Uterus (tissue), 4 donors: ENCODE results near the gene FAM151B. TPM values are rescaled to one million over a fixed set of nuclear protein-coding genes. Genes with fewer than 3 reads are reported as not detected.

ENCODE experiments used
- DNase-seq, 2 donors: peaks; one replicate each; pipeline ENCODE4 v3.0.0-alpha.2; 2019 to 2020
- H3K27ac ChIP-seq, 2 donors: fragments of 200-600 bp; sonication (generic); 1 replicate in 1 of 2; 2 replicates in 1 of 2; pipeline ENCODE4 v1.5.1; 2016 to 2018
- H3K27me3 ChIP-seq, 2 donors: fragments of 200-600 bp; sonication (generic); one replicate each; pipeline ENCODE4 v1.5.1; 2018 to 2019; ENCODE audit warnings: control low read depth in 1 of 2
- H3K36me3 ChIP-seq, 2 donors: fragments of 200-600 bp; sonication (generic); one replicate each; pipeline ENCODE4 v1.5.1; 2019; ENCODE audit warnings: control low read depth in 1 of 2
- H3K4me1 ChIP-seq, 2 donors: fragments of 200-600 bp; sonication (generic); one replicate each; pipeline ENCODE4 v1.5.1; 2018 to 2019; ENCODE audit warnings: control low read depth in 1 of 2
- H3K4me3 ChIP-seq, 2 donors: fragments of 200-600 bp; sonication (generic); 1 replicate in 1 of 2; 2 replicates in 1 of 2; pipeline ENCODE4 v1.5.1; 2018 to 2019; ENCODE audit warnings: mild to moderate bottlenecking in 1 of 2
- H3K9me3 ChIP-seq, 2 donors: fragments of 200-600 bp; sonication (generic); one replicate each; pipeline ENCODE4 v1.5.1; 2019; ENCODE audit warnings: control low read depth in 1 of 2
- POLR2A ChIP-seq, 2 donors: fragments of 450-650 bp; IDR thresholded peaks; one replicate each; pipeline ENCODE4 v1.6.1; 2016; ENCODE audit warnings: antibody characterized with exemption in 2 of 2, mild to moderate bottlenecking in 1 of 2, moderate library complexity in 1 of 2
- intact Hi-C: fragments of 100-400 bp; cut with DNase I; formaldehyde crosslinking; loops from one replicate; pipeline ENCODE4 v1.15.1; 2023; ENCODE audit warnings: low total_unique reads
- total RNA-seq, 4 donors: library from RNA; depleted of rRNA in 3 of 4; stranded (reverse); fragments of >200 nt in 3 of 4; gene quantifications; one replicate each; pipeline versions ENCODE4 v1.1.0 to v1.2.4, GENCODE V29; 2014 to 2023
- TF ChIP-seq, protein P1 (sequence below), 4 experiments: fragments of 200-600 bp in 2 of 4; fragments of 450-650 bp in 2 of 4; sonication (generic) in 2 of 4; IDR thresholded peaks; one replicate each; pipeline ENCODE4 v1.5.1; 2016 to 2019; ENCODE audit warnings: antibody characterized with exemption in 4 of 4, mild to moderate bottlenecking in 2 of 4, moderate library complexity in 1 of 4
- donor health status: DM: yes; HTN: yes; CAD: no.

FAM151B gene
- total RNA-seq, 4 donors from 2014 or later, result 0.26 to 17.6 (median 3.8) TPM

DNA sequence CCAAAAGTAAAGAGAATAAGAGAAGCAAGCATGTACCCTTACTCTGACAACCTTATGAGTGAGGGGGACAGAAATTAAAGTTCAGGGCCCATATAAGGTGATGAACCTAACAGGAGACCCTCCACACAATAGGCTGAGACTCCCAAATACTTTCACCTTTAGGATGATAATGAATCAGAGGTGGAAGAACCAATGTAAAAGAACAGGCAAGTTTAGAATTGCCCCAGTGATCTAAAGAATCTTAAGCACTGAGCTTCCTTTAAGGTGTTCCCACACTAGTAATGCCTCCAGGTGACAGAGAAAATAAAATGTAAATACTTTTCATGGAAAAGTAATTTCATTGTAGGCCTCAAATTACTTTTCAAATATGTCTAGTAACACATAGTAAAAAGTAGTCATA, 8.2 kb upstream of the FAM151B start:
- TF ChIP-seq POLR2A (IDR thresholded peaks at IDR 0.05), result no peak
- TF ChIP-seq, protein P1, sequence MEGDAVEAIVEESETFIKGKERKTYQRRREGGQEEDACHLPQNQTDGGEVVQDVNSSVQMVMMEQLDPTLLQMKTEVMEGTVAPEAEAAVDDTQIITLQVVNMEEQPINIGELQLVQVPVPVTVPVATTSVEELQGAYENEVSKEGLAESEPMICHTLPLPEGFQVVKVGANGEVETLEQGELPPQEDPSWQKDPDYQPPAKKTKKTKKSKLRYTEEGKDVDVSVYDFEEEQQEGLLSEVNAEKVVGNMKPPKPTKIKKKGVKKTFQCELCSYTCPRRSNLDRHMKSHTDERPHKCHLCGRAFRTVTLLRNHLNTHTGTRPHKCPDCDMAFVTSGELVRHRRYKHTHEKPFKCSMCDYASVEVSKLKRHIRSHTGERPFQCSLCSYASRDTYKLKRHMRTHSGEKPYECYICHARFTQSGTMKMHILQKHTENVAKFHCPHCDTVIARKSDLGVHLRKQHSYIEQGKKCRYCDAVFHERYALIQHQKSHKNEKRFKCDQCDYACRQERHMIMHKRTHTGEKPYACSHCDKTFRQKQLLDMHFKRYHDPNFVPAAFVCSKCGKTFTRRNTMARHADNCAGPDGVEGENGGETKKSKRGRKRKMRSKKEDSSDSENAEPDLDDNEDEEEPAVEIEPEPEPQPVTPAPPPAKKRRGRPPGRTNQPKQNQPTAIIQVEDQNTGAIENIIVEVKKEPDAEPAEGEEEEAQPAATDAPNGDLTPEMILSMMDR (IDR thresholded peaks at IDR 0.05), result no peak
- no peak for DNase-seq
- peaks cover 0 to 28% of the 10 kb centered on the region in 2 donors for H3K9me3 ChIP-seq
- no peaks in the 10 kb centered on the region for H3K4me1 ChIP-seq
- H3K27ac ChIP-seq, result no peak overlapping the region
- intact Hi-C loops, result no loop called here
- no peak overlapping the region for H3K4me3 ChIP-seq
- no peaks in the 10 kb centered on the region for H3K36me3 ChIP-seq
- H3K27me3 ChIP-seq, result no peaks in the 10 kb centered on the region

DNA sequence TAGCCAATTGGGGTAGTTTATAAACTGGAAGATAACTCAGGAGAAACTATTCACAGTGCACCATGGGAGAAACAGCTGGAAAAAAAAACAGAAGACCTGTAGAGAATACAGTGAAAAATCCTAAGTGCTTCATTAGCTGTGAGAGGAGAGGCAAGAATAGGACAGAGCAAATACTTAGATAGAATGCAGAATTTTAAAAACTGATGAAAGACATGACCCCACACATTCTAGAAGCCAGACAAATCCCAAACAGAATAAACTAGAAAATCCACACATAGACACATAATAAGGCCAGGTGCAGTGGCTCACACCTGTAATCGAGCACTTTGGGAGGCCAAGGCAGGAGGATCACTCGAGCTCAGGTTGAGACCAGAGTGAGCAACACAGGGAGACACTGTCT, 7.5 kb upstream of the FAM151B start:
- Histone ChIP-seq H3K27me3 (no peaks in the 10 kb centered on the region), H3K4me3 (no peak overlapping the region), H3K4me1 (no peaks in the 10 kb centered on the region), H3K27ac (no peak overlapping the region), H3K36me3 (no peaks in the 10 kb centered on the region), H3K9me3 (peaks cover 0 to 28% of the 10 kb centered on the region in 2 donors)
- DNase-seq, result no peak
- intact Hi-C loops, result no loop called here
- TF ChIP-seq POLR2A (IDR thresholded peaks at IDR 0.05), result no peak
- TF ChIP-seq, protein P1 (IDR thresholded peaks at IDR 0.05), result no peak

DNA sequence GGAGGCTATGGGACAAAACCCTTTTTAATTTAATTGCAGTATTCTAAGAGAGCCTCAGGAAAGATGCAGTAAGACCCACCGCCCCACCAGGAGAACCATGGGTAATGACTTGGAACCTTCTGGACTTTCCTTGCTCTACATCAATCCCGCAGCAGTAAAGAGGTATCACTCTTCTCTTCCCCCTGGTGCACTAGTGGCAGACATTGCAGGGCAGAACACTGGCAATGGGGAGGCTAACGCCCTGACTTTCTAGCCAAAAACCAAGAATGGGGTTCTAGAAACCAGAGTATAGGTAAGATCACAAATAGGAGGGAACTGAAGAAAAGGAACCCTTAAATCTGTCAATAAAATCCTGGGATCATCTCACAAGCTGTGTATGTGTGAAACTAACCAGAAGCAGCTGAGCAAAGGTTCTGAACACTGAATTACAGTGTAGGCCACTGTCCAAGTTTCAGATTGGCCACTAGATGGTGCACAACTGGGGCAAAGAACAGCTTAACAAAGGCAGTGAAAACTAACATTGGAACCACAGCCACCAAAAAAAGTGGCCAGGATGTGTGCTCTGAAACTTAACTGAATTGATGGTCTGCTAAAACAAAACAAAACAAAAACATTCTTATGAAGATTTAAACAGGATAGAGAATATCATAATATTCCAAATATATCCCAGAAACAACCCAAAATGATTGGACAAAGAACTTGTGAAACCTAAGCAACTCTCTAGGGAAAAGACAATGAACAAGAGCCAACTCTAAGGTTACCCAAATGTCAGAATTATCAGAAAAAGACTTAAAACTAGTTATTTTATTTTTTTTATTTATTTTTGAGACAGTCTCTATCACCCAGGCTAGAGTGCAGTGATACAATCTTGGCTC, 6.6 kb upstream of the FAM151B start:
- no peak for DNase-seq
- TF ChIP-seq, protein P1 (IDR thresholded peaks at IDR 0.05), result no peak
- no peak for TF ChIP-seq POLR2A (IDR thresholded peaks at IDR 0.05)
- H3K9me3 ChIP-seq, result peaks cover 0 to 28% of the 10 kb centered on the region in 2 donors
- no peaks in the 10 kb centered on the region for H3K27me3 ChIP-seq
- no peaks in the 10 kb centered on the region for H3K4me1 ChIP-seq
- no peak overlapping the region for H3K4me3 ChIP-seq
- H3K27ac ChIP-seq, result no peak overlapping the region
- H3K36me3 ChIP-seq, result no peaks in the 10 kb centered on the region
- intact Hi-C loops, result no loop called here

DNA sequence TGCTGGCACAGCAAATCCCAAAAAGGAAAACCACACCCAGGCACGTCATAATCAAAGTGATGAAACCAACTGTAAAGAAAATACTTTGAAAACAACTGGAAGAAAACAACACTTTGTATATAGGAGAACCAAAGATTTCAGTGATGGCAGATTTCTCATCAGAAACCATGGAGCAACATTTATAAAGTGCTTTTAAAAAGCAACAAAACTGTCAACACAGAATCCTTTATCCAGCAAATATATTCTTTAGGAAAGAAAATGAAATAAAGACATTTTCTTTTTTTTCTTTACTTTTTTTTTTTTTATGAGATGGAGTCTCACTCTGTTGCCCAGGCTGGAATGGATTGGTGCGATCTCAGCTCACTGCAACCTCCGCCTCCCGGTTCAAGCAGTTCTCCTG, 5.3 kb upstream of the FAM151B start:
- DNase-seq, result no peak
- Histone ChIP-seq H3K27me3 (no peaks in the 10 kb centered on the region), H3K27ac (no peak overlapping the region), H3K9me3 (peaks cover 0 to 28% of the 10 kb centered on the region in 2 donors), H3K4me3 (no peak overlapping the region), H3K36me3 (no peaks in the 10 kb centered on the region), H3K4me1 (no peaks in the 10 kb centered on the region)
- intact Hi-C loops, result no loop called here
- TF ChIP-seq POLR2A (IDR thresholded peaks at IDR 0.05), result no peak
- TF ChIP-seq, protein P1 (IDR thresholded peaks at IDR 0.05), result no peak

DNA sequence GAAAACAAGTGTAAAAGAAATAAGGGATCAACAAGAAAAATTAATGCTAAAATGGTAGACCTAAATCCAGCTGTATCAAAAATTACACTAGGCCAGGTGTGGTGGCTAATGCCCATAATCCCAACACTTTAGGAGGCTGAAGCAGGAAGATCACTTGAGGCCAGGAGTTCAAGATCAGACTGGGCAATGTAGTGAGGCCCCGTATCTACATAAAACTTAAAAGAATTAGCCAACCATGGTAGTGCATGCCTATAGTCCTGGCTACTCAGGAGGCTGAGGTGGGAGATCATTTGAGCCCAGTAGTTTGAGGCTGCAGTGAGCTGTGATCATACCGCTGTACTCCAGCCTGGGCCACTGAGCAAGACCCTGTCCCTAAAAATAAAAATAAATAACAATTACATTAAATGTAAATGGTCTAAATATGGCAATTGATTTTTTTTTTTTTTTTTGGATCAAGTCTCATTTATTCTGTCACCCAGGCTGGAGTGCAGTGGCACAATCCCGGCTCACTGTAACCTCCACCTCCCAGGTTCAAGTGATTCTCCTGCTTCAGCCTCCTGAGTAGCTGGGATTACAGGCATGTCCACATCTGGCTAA, 4.2 kb upstream of the FAM151B start:
- TF ChIP-seq, protein P1 (IDR thresholded peaks at IDR 0.05), result no peak
- no peak for TF ChIP-seq POLR2A (IDR thresholded peaks at IDR 0.05)
- Histone ChIP-seq H3K4me3 (no peak overlapping the region), H3K36me3 (no peaks in the 10 kb centered on the region), H3K9me3 (peaks cover 0 to 28% of the 10 kb centered on the region in 2 donors), H3K27ac (no peak overlapping the region), H3K27me3 (no peaks in the 10 kb centered on the region), H3K4me1 (no peaks in the 10 kb centered on the region)
- intact Hi-C loops, result no loop called here
- DNase-seq, result no peak
